Measurements from ENCODE around the gene TTC6. TPM values are rescaled to one million over a fixed set of nuclear protein-coding genes. Genes with fewer than 3 reads are reported as not detected.
"Not testable (repeated sequence)": the region's sequence is repeated elsewhere in the genome, so short reads cannot be mapped to it uniquely, and the experiment has no call there.

The TTC6 gene, protein sequence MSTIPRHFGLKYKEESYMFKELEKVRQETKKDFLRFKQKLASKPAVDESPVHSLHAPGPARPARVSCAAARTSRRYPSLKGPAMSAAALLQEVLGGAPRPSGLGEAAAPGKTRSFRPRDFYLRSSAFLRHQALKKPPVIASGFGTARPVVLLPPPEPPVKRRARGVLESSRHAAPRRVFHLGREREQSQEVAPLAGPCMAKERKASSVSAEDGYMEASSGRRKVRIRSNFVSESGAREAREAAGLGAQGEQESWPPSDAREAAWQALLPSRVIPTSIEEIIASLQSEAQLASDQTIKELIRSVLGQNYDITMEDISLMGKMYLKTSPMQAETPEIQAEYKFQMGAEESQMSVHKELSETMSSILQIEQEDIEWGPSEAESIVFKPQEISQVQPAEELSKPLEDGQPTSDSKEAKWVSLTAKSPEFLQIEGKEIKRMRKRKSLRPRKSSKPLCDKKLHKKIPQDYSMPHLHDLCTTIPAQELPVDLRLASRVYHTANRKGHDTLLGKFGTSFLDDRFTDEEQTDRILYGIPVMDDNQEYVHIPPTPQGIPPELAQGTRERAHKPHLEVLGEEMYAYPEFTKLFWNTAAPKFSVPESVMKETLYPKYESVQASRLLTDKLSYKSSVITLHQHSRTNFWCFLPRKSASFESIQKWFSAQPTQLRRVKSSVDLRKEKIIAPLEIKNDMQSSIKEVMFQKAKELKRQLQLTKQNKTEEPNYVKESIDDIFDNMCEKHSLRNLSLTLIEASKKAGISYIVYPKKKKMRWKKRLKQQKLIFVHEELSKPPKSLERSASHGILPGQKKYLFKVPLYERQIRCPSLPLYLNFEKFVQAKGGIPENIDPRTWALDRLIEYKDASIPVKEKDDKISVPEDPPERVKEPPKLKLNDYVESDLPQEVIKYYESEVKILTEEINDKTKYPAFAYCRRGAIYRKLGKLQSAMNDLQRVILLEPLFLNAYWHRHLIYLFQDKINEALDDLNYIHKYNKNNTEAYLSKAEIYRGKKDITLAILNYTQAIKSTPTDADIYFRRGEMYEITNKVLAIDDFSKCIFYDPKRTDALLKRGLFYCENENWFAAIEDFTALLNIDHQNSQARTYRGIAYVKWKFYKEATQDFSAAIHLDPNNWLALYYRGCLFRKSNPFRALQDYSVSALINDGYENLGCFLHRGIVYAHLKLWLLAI (N-terminal part only)
- not detected for polyA plus RNA-seq (2012; ENCODE audit: missing spikeins)

DNA sequence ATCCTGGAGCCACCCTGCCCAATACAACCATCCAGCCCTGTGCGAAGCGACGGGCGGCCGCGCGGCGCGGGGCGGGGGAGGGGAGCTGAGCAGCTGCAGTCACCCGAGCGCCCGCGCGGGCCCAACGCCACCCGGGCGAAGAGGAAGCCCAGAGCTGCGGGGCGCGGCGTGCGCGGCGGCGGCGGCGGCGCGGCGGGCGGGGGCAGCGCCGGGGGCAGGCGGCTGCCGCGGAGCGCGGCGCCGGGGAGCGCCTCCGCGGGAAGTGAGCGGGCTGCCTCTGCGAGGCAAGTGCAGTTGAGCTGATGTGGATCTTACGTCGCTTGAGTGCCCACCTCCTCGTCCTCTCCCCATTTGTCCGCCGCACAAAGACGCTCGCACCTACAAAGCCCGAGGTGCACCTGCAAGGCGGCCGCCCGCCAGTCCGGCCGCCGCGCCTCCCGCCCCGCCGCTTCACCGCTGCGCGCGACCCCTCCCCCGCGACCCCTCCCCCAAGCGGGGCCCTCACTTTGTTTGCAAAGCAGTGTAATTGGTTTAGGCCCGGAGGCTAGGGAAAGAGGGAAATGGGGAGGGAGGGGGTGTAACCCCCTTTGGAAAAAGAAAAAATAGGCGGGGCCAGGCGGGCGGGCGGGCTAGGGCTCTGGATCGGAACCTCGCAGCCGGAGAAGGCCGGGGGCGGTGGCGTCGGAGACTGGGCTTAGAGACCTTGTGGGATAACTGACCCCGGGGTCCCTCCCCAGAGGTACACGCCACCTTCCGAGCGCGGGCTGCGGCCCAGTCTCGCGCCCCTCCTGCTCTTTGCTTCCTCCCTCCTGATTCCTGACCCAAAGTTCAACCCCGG lies at the start of gene TTC6, which contains the start of gene FOXA1:
TTC6 (plus strand) TSS at position 659 of the 838 bp plus-strand sequence. CDS start 26,436 bp downstream, outside the sequence.
FOXA1 (minus strand) TSS at position 279 of the 838 bp plus-strand sequence; CDS start at position 2, 277 bp downstream.
- FAIRE-seq, result no peak

DNA sequence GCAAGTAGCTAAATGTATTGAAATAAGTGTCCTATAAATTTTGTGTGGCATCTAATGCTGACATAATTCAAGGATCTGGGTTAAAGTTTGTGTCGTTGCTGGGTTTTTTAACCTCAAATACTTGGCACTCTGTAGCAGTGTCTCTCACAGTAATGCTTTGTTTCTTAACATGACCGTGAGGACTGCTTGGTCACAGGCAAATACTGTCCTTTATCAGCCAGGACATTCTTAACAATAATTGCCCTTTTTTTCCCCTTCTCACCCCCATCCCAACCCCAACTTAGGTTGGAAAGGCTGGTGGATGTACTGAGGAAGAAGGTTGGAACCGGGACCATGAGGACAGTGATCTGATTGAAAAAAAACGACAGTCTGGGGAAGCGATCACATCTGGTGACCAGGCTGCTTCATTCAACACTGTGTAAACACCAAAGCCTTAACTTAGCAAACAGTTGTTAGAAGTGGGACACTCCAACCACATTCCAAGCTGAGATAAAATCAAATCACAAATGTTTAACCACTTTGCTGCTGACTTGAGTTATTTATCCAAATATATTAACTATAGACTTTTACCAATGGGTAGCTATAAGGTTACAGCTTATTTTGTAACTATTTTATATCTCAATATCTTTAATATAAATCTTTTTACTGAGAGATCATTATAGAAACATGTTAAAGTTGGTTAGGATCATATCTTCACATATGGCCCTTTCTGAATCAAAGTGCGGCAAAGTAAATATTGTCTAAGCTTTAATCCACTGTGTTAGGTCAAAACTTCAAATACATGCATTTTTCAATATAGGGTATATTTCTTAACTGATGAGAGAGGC lies 48.6 kb upstream of the TTC6 start:
- TF ChIP-seq POLR2A (IDR thresholded peaks at IDR 0.05; ENCODE audit: low read depth, low read length) (no peak), TAF1 (IDR thresholded peaks at IDR 0.05; ENCODE audit: borderline replicate concordance, low read depth, low read length) (no peak), POLR2AphosphoS5 (IDR thresholded peaks at IDR 0.05; ENCODE audit: low read depth, low read length) (no peak)
- FAIRE-seq (no peak), DNase-seq (ENCODE audit: insufficient read length) (no peak)

More for the DNA sequence above, at the start of gene TTC6, which contains the start of gene FOXA1:
- DNase-seq (ENCODE audit: insufficient read length), result no peak
- TF ChIP-seq TAF1 (IDR thresholded peaks at IDR 0.05; ENCODE audit: borderline replicate concordance, low read depth, low read length) (no peak), POLR2A (IDR thresholded peaks at IDR 0.05; ENCODE audit: low read depth, low read length) (no peak), POLR2AphosphoS5 (IDR thresholded peaks at IDR 0.05; ENCODE audit: low read depth, low read length) (no peak)

GRCh38 chr14:37550511-37550910 lies 44.9 kb upstream of the TTC6 start:
- DNase-seq (ENCODE audit: insufficient read length), result no peak
- FAIRE-seq, result no peak

DNA sequence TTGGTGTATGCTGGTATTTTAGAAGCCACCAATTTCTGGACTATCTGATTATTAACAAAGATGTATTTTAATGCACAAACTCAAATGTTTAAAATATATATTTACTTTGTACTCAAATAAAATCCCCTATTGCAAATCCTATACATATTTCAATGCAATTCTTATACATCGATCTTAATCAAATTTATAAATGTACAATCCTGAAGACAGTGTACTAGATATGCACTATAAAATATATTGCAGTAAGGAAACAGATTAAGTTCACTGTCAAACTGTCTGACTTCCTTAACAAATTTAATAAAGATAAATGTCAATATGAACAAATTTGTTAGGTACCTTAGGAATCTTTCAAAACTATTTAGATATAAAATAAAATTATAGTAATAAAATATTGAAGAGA lies 44.3 kb upstream of the TTC6 start:
- DNase-seq (ENCODE audit: insufficient read length) (no peak), FAIRE-seq (no peak)
- TF ChIP-seq POLR2AphosphoS5 (IDR thresholded peaks at IDR 0.05; ENCODE audit: low read depth, low read length) (no peak), TAF1 (IDR thresholded peaks at IDR 0.05; ENCODE audit: borderline replicate concordance, low read depth, low read length) (no peak), POLR2A (IDR thresholded peaks at IDR 0.05; ENCODE audit: low read depth, low read length) (no peak)

More at GRCh38 chr14:37550511-37550910, 44.9 kb upstream of the TTC6 start:
- TF ChIP-seq POLR2AphosphoS5 (IDR thresholded peaks at IDR 0.05; ENCODE audit: low read depth, low read length), result no peak
- no peak for TF ChIP-seq TAF1 (IDR thresholded peaks at IDR 0.05; ENCODE audit: borderline replicate concordance, low read depth, low read length)
- no peak for TF ChIP-seq POLR2A (IDR thresholded peaks at IDR 0.05; ENCODE audit: low read depth, low read length)

- no peak for FAIRE-seq
- no peak for TF ChIP-seq TAF1 (IDR thresholded peaks at IDR 0.05; ENCODE audit: borderline replicate concordance, low read depth, low read length)
- no peak for TF ChIP-seq POLR2AphosphoS5 (IDR thresholded peaks at IDR 0.05; ENCODE audit: low read depth, low read length)
- TF ChIP-seq POLR2A (IDR thresholded peaks at IDR 0.05; ENCODE audit: low read depth, low read length), result no peak
- DNase-seq (ENCODE audit: insufficient read length), result no peak
Observed at GRCh38 chr14:37553935-37554550, 41.4 kb upstream of the TTC6 start.

DNA sequence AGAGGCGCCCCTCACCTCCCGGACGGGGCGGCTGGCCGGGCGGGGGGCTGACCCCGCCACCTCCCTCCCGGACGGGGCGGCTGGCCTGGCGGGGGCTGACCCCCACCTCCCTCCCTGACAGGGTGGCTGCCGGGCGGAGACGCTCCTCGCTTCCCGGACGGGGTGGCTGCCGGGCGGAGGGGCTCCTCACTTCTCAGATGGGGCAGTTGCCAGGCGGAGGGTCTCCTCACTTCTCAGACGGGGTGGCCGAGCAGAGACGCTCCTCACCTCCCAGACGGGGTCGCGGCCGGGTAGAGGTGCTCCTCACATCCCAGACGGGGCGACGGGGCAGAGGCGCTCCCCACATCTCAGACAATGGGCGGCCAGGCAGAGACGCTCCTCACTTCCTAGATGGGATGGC lies 39.8 kb upstream of the TTC6 start:
- FAIRE-seq, result not testable (repeated sequence)

GRCh38 chr14:37558740-37559139 lies 36.7 kb upstream of the TTC6 start:
- DNase-seq (ENCODE audit: insufficient read length), result no peak
- TF ChIP-seq POLR2AphosphoS5 (IDR thresholded peaks at IDR 0.05; ENCODE audit: low read depth, low read length) (no peak), TAF1 (IDR thresholded peaks at IDR 0.05; ENCODE audit: borderline replicate concordance, low read depth, low read length) (no peak), POLR2A (IDR thresholded peaks at IDR 0.05; ENCODE audit: low read depth, low read length) (no peak)
- FAIRE-seq, result no peak

More for the DNA sequence above, 39.8 kb upstream of the TTC6 start:
- not testable (repeated sequence) for DNase-seq (ENCODE audit: insufficient read length)

DNA sequence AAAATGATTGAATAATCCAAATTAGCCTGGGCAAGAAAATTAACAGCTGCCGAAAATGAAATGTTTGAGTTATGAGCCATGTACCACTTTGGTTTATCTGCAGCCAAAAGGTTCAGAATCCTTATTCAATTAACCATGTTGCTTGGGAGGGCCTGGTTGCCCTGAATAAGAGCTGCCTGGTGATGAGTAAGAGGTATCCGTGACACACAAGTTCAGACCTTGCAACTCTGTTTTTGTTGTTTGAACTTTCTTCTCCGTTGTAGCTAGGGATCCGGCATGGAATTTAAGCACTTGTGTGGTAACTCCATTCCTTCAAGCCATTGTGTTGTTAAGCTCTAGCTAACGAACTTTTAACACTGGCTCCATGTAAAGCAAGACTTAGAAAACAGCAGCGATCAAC lies 36.0 kb upstream of the TTC6 start:
- TF ChIP-seq POLR2AphosphoS5 (IDR thresholded peaks at IDR 0.05; ENCODE audit: low read depth, low read length) (no peak), POLR2A (IDR thresholded peaks at IDR 0.05; ENCODE audit: low read depth, low read length) (no peak), TAF1 (IDR thresholded peaks at IDR 0.05; ENCODE audit: borderline replicate concordance, low read depth, low read length) (no peak)
- no peak for FAIRE-seq

GRCh38 chr14:37563189-37563588 lies 32.2 kb upstream of the TTC6 start:
- no peak for DNase-seq (ENCODE audit: insufficient read length)
- FAIRE-seq, result no peak
- TF ChIP-seq TAF1 (IDR thresholded peaks at IDR 0.05; ENCODE audit: borderline replicate concordance, low read depth, low read length), result no peak
- no peak for TF ChIP-seq POLR2A (IDR thresholded peaks at IDR 0.05; ENCODE audit: low read depth, low read length)
- no peak for TF ChIP-seq POLR2AphosphoS5 (IDR thresholded peaks at IDR 0.05; ENCODE audit: low read depth, low read length)

More for the DNA sequence above, 36.0 kb upstream of the TTC6 start:
- DNase-seq (ENCODE audit: insufficient read length), result no peak

Measured in GM12892 (cell line).